Measurements from ENCODE around the gene ATAD1.

DNA sequence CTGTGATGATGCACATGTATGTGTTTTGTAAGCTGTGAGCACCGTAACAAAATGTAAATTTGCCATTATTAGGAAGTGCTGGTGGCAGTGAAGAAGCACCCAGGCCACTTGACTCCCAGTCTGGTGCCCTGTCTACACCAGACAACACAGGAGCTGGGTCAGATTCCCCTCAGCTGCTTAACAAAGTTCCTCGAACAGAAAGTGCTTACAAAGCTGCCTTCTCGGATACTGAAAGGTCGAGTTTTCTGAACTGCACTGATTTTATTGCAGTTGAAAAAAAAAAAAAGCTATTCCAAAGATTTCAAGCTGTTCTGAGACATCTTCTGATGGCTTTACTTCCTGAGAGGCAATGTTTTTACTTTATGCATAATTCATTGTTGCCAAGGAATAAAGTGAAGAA lies 71.1 kb downstream of the ATAD1 start:
- TF ChIP-seq ZNF384 (IDR thresholded peaks at IDR 0.05; ENCODE audit: borderline replicate concordance, low read depth, low read length) (no peak), CREB1 (IDR thresholded peaks at IDR 0.05; ENCODE audit: low read depth) (no peak), NR2C1 (IDR thresholded peaks at IDR 0.05) (no peak), BACH1 (IDR thresholded peaks at IDR 0.05; ENCODE audit: borderline replicate concordance) (no peak), EZH2 (IDR thresholded peaks at IDR 0.05; ENCODE audit: borderline replicate concordance, control insufficient read depth, low read depth, low read length) (no peak), ASH2L (IDR thresholded peaks at IDR 0.05; ENCODE audit: borderline replicate concordance, low read depth) (no peak), KAT2A (conservative IDR thresholded peaks at IDR 0.05; ENCODE audit: control insufficient read depth, low read depth, low read length) (no peak), GABPA (IDR thresholded peaks at IDR 0.05; ENCODE audit: low read depth) (no peak), SP1 (IDR thresholded peaks at IDR 0.05; ENCODE audit: low read depth, low read length) (no peak), RELA (IDR thresholded peaks at IDR 0.05; ENCODE audit: borderline replicate concordance, partially characterized antibody) (no peak), PML (IDR thresholded peaks at IDR 0.05; ENCODE audit: low read length) (no peak), EP300 (IDR thresholded peaks at IDR 0.05; ENCODE audit: borderline replicate concordance in 1 of 2, control insufficient read depth in 1 of 2, low read depth in 2 of 2, low read length in 2 of 2) (no peak)
- TF ChIP-seq, protein P1, sequence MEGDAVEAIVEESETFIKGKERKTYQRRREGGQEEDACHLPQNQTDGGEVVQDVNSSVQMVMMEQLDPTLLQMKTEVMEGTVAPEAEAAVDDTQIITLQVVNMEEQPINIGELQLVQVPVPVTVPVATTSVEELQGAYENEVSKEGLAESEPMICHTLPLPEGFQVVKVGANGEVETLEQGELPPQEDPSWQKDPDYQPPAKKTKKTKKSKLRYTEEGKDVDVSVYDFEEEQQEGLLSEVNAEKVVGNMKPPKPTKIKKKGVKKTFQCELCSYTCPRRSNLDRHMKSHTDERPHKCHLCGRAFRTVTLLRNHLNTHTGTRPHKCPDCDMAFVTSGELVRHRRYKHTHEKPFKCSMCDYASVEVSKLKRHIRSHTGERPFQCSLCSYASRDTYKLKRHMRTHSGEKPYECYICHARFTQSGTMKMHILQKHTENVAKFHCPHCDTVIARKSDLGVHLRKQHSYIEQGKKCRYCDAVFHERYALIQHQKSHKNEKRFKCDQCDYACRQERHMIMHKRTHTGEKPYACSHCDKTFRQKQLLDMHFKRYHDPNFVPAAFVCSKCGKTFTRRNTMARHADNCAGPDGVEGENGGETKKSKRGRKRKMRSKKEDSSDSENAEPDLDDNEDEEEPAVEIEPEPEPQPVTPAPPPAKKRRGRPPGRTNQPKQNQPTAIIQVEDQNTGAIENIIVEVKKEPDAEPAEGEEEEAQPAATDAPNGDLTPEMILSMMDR (IDR thresholded peaks at IDR 0.05 in 2 of 3, conservative IDR thresholded peaks at IDR 0.05 in 1 of 3; ENCODE audit: control insufficient read depth in 2 of 3, extremely low read depth in 1 of 3, insufficient read depth in 1 of 3, low read depth in 3 of 3, low read length in 3 of 3): no peak

Data from GM12878 (cell line).